ENCODE data around the gene EFNA3.

EFNA3 gene

GRCh38 chr1:155122308-155122707 is 43.7 kb downstream of the EFNA3 start:
- no peak for DNase-seq (ENCODE audit: insufficient read length, low spot score)
- no peak for TF ChIP-seq CTCF (IDR thresholded peaks at IDR 0.05; ENCODE audit: insufficient read depth, missing control alignments)
- no peak for FAIRE-seq

- FAIRE-seq (no peak), DNase-seq (ENCODE audit: insufficient read length, low spot score) (no peak)
- TF ChIP-seq CTCF (IDR thresholded peaks at IDR 0.05; ENCODE audit: insufficient read depth, missing control alignments) = no peak
These were observed 45.2 kb downstream of the EFNA3 start for GRCh38 chr1:155123801-155124200.

GRCh38 chr1:155124503-155125463 is 46.1 kb downstream of the EFNA3 start:
- DNase-seq (ENCODE audit: insufficient read length, low spot score) = no peak
- no peak for FAIRE-seq
- TF ChIP-seq CTCF (IDR thresholded peaks at IDR 0.05; ENCODE audit: insufficient read depth, missing control alignments) = no peak

GRCh38 chr1:155125511-155125945 is 46.9 kb downstream of the EFNA3 start:
- DNase-seq (ENCODE audit: insufficient read length, low spot score) (no peak), FAIRE-seq (no peak)
- no peak for TF ChIP-seq CTCF (IDR thresholded peaks at IDR 0.05; ENCODE audit: insufficient read depth, missing control alignments)

GRCh38 chr1:155125946-155126555 is 47.4 kb downstream of the EFNA3 start:
- FAIRE-seq = no peak
- no peak for DNase-seq (ENCODE audit: insufficient read length, low spot score)
- no peak for TF ChIP-seq CTCF (IDR thresholded peaks at IDR 0.05; ENCODE audit: insufficient read depth, missing control alignments)

GRCh38 chr1:155126556-155127104 is 48.0 kb downstream of the EFNA3 start:
- DNase-seq (ENCODE audit: insufficient read length, low spot score) (no peak), FAIRE-seq (no peak)
- TF ChIP-seq CTCF (IDR thresholded peaks at IDR 0.05; ENCODE audit: insufficient read depth, missing control alignments) = no peak

All from D721Med (cell line).